K562 (cell line): Measurements from ENCODE around the gene DHX8. TPM values are rescaled to one million over a fixed set of nuclear protein-coding genes. Genes with fewer than 3 reads are reported as not detected.

Source experiments
- ETV1 ChIP-seq: fragments of 450-650 bp; conservative IDR thresholded peaks from 2 replicates; pipeline ENCODE4 v1.6.1; 2016; ENCODE audit warnings: missing genetic modification characterization, control low read depth, low read depth, missing compliant biosample characterization
- JUN ChIP-seq, 2 experiments: sonication (generic) in 1 of 2; formaldehyde crosslinking in 1 of 2; IDR thresholded peaks; 2 replicates each; pipeline versions ENCODE4 v1.6.1 to v1.8.0; 2012 to 2022; ENCODE audit warnings: borderline replicate concordance in 2 of 2, mild to moderate bottlenecking in 2 of 2, improper control_type of control experiment in 1 of 2, low read depth in 1 of 2, low read length in 1 of 2, missing genetic modification reagents in 1 of 2
- NELFE ChIP-seq: IDR thresholded peaks from 2 replicates; pipeline ENCODE4 v1.6.1; 2011; ENCODE audit warnings: mild to moderate bottlenecking; ENCODE audit not compliant: insufficient read depth, insufficient read length
- NR2C1 ChIP-seq, 2 experiments: fragments of 450-650 bp; IDR thresholded peaks; 2 replicates each; pipeline ENCODE4 v1.6.1; 2017; ENCODE audit warnings: mild to moderate bottlenecking in 2 of 2, antibody characterized with exemption in 1 of 2, inconsistent platforms in 1 of 2, missing compliant biosample characterization in 1 of 2, missing genetic modification characterization in 1 of 2
- NR3C1 ChIP-seq: sonication (generic); formaldehyde crosslinking; IDR thresholded peaks from 2 replicates; pipeline ENCODE4 v1.8.1; 2022; ENCODE audit warnings: missing genetic modification reagents
- PHF8 ChIP-seq: fragments of 200-600 bp; sonication (generic); IDR thresholded peaks from 2 replicates; pipeline ENCODE4 v1.6.1; 2012; ENCODE audit warnings: mixed run types, mild to moderate bottlenecking, inconsistent platforms, low read length, moderate library complexity, borderline replicate concordance
- POU5F1 ChIP-seq: fragments of 150-350 bp; IDR thresholded peaks from 2 replicates; pipeline ENCODE4 v1.6.1; 2014; ENCODE audit warnings: borderline replicate concordance, low read length, low read depth, mild to moderate bottlenecking; ENCODE audit not compliant: partially characterized antibody
- SUPT5H ChIP-seq: fragments of 450-650 bp; IDR thresholded peaks from 2 replicates; pipeline ENCODE4 v1.6.1; 2016
- TARDBP ChIP-seq: fragments of 450-650 bp; IDR thresholded peaks from 2 replicates; pipeline ENCODE4 v1.6.1; 2016
- TCF7 ChIP-seq: sonication (generic); IDR thresholded peaks from 2 replicates; pipeline ENCODE4 v1.6.1; 2016; ENCODE audit warnings: antibody characterized with exemption, borderline replicate concordance
- TCF7L2 ChIP-seq: fragments of 150-350 bp; IDR thresholded peaks from 2 replicates; pipeline ENCODE4 v1.6.1; 2016; ENCODE audit warnings: low read depth, mild to moderate bottlenecking, low read length, moderate library complexity
- ZNF445 ChIP-seq: fragments of 250-450 bp; sonication (Bioruptor Pico); IDR thresholded peaks from 2 replicates; pipeline ENCODE4 v1.4.0; 2020; ENCODE audit warnings: low read depth, mild to moderate bottlenecking, moderate library complexity
- ZNF561 ChIP-seq: fragments of 450-650 bp; formaldehyde crosslinking; conservative IDR thresholded peaks from 2 replicates; pipeline ENCODE4 v1.4.0; 2020; ENCODE audit warnings: mild to moderate bottlenecking, moderate library complexity
- ZNF830 ChIP-seq: fragments of 250-450 bp; sonication (Bioruptor Pico); IDR thresholded peaks from 2 replicates; pipeline ENCODE4 v1.5.0; 2021; ENCODE audit warnings: mild to moderate bottlenecking
- polyA plus RNA-seq, 8 experiments: library from polyadenylated mRNA; depleted of rRNA in 4 of 8; stranded (reverse) in 5 of 8; unstranded in 3 of 8; fragments of >200 nt; fragmentation: Nextera tagmentation in 2 of 8; fragmentation: Illumina TruSeq in 1 of 8; extraction: Ambion mirVana in 2 of 8; extraction: Trizol in 1 of 8; gene quantifications; 2 replicates each; pipeline versions ENCODE4 v1.2.1 to v1.2.3, GENCODE V29; 2011 to 2014; ENCODE audit warnings: inconsistent platforms in 1 of 8, missing spikeins in 1 of 8
- total RNA-seq, 7 experiments: library from RNA; depleted of rRNA in 6 of 7; stranded (reverse); fragments of >200 nt in 6 of 7; fragmentation: Illumina TruSeq in 2 of 7; extraction: Trizol in 2 of 7; gene quantifications; 2 replicates each; pipeline versions ENCODE4 v1.2.1 to v1.2.3, GENCODE V29; 2011 to 2021; ENCODE audit warnings: low replicate concordance in 1 of 7
- TF ChIP-seq, protein P1 (sequence below): fragments of 250-450 bp; sonication (Bioruptor Pico); IDR thresholded peaks from 2 replicates; pipeline ENCODE4 v1.8.0; 2022; ENCODE audit warnings: moderate library complexity, mild to moderate bottlenecking, inconsistent platforms
- TF ChIP-seq, protein P2 (sequence below): sonication (generic); formaldehyde crosslinking; IDR thresholded peaks from 2 replicates; pipeline ENCODE4 v1.8.0; 2022; ENCODE audit warnings: missing genetic modification reagents, mild to moderate bottlenecking, moderate library complexity, borderline replicate concordance
- TF ChIP-seq, protein P3 (sequence below): conservative IDR thresholded peaks from 2 replicates; pipeline ENCODE4 v1.6.1; 2011; ENCODE audit warnings: low read depth, mild to moderate bottlenecking, low read length; ENCODE audit not compliant: control insufficient read depth
- TF ChIP-seq, protein P4 (sequence below): fragments of 200-800 bp; sonication (Bioruptor generic); IDR thresholded peaks from 2 replicates; pipeline ENCODE4 v1.6.1; 2017; ENCODE audit warnings: missing genetic modification characterization, missing compliant biosample characterization
- TF ChIP-seq, protein P5 (sequence below): IDR thresholded peaks from 3 replicates; pipeline ENCODE4 v1.6.1; 2011; ENCODE audit warnings: borderline replicate concordance, mild to moderate bottlenecking, moderate library complexity; ENCODE audit not compliant: insufficient read length; ENCODE audit errors: extremely low read depth

Gene DHX8
- total and polyA plus RNA-seq, 9 of the 15 experiments (the other 6 are each of a cell fraction or from before 2014, with no cell fraction given): 16.7 to 42.5 (median 25.6) TPM

DNA sequence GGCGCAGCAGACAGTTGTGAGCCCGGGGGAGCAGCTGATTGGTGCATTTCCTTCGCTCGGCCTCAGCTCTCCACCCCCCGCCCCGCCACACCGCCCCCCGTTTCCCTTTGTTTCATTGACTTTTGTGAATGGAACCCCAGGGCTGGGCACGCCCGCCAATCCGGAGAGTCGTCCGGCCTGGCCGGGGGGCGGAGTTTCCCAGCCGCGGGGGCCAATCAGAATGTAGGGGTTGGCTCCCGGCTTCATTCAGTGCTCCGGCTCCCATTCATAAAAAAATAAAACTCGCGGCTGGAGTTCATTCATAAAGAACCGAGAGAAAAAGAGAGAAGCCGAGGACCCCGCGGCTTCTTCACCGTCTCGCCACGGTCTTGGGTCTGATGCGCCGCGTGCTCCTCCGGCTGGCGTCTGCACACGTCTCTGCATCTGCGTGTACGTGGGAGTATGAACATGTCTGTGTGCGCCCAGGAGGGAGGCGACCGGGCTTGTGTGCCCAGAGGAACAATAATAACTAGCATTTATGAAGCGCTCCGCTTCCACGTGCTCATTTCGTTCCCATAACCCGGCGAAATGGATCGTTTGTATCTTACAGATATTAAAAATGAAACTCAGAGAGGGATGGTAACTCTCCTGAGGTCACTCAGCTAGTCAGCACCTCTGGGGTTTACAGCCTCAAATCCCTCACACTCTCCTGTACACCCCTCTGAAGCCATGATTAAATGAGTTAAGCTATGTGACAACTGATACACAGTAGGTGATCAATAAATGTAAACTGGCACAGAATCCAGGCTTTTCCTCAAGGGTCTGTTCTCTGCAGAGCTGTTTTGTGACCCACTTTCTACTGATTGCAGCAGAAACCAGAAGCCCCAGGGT is 62.8 kb downstream of the DHX8 start, which contains the start of gene ETV4 (continued):
- TF ChIP-seq ETV1: no peak
- no peak for TF ChIP-seq NR2C1 (IDR thresholded peaks at IDR 0.05)
- TF ChIP-seq NR2C1 (tag; IDR thresholded peaks at IDR 0.05): no peak
- TF ChIP-seq, protein P1, sequence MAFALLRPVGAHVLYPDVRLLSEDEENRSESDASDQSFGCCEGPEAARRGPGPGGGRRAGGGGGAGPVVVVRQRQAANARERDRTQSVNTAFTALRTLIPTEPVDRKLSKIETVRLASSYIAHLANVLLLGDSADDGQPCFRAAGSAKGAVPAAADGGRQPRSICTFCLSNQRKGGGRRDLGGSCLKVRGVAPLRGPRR (CRISPR knock-in tag): no peak
- no peak for TF ChIP-seq NR3C1 (CRISPR knock-in tag)
- TF ChIP-seq TCF7L2: no peak
- TF ChIP-seq SUPT5H: peak; percentile 27; the same call in 1 of the 2 replicates
- TF ChIP-seq, protein P2, sequence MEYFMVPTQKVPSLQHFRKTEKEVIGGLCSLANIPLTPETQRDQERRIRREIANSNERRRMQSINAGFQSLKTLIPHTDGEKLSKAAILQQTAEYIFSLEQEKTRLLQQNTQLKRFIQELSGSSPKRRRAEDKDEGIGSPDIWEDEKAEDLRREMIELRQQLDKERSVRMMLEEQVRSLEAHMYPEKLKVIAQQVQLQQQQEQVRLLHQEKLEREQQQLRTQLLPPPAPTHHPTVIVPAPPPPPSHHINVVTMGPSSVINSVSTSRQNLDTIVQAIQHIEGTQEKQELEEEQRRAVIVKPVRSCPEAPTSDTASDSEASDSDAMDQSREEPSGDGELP: peak; percentile 49
- no peak for TF ChIP-seq NELFE
- TF ChIP-seq, protein P3, sequence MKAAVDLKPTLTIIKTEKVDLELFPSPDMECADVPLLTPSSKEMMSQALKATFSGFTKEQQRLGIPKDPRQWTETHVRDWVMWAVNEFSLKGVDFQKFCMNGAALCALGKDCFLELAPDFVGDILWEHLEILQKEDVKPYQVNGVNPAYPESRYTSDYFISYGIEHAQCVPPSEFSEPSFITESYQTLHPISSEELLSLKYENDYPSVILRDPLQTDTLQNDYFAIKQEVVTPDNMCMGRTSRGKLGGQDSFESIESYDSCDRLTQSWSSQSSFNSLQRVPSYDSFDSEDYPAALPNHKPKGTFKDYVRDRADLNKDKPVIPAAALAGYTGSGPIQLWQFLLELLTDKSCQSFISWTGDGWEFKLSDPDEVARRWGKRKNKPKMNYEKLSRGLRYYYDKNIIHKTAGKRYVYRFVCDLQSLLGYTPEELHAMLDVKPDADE: 0 out of 2 replicates have a peak, but pooled peaks have one; percentile 36
- no peak for TF ChIP-seq TCF7
- TF ChIP-seq ZNF445 (CRISPR knock-in tag): no peak
- TF ChIP-seq, protein P4, sequence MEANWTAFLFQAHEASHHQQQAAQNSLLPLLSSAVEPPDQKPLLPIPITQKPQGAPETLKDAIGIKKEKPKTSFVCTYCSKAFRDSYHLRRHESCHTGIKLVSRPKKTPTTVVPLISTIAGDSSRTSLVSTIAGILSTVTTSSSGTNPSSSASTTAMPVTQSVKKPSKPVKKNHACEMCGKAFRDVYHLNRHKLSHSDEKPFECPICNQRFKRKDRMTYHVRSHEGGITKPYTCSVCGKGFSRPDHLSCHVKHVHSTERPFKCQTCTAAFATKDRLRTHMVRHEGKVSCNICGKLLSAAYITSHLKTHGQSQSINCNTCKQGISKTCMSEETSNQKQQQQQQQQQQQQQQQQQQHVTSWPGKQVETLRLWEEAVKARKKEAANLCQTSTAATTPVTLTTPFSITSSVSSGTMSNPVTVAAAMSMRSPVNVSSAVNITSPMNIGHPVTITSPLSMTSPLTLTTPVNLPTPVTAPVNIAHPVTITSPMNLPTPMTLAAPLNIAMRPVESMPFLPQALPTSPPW (CRISPR knock-in tag): peak; percentile 79; the same call in 1 of the 2 replicates
- TF ChIP-seq JUN (IDR thresholded peaks at IDR 0.05; ENCODE audit: borderline replicate concordance, low read depth, low read length): no peak
- no peak for TF ChIP-seq JUN (CRISPR knock-in tag; IDR thresholded peaks at IDR 0.05; ENCODE audit: borderline replicate concordance)
- no peak for TF ChIP-seq POU5F1
- TF ChIP-seq TARDBP: no peak
- TF ChIP-seq PHF8: peak; percentile 32; the same call in 1 of the 2 replicates
- no peak for TF ChIP-seq ZNF830
- TF ChIP-seq, protein P5, sequence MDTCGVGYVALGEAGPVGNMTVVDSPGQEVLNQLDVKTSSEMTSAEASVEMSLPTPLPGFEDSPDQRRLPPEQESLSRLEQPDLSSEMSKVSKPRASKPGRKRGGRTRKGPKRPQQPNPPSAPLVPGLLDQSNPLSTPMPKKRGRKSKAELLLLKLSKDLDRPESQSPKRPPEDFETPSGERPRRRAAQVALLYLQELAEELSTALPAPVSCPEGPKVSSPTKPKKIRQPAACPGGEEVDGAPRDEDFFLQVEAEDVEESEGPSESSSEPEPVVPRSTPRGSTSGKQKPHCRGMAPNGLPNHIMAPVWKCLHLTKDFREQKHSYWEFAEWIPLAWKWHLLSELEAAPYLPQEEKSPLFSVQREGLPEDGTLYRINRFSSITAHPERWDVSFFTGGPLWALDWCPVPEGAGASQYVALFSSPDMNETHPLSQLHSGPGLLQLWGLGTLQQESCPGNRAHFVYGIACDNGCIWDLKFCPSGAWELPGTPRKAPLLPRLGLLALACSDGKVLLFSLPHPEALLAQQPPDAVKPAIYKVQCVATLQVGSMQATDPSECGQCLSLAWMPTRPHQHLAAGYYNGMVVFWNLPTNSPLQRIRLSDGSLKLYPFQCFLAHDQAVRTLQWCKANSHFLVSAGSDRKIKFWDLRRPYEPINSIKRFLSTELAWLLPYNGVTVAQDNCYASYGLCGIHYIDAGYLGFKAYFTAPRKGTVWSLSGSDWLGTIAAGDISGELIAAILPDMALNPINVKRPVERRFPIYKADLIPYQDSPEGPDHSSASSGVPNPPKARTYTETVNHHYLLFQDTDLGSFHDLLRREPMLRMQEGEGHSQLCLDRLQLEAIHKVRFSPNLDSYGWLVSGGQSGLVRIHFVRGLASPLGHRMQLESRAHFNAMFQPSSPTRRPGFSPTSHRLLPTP: no peak
- no peak for TF ChIP-seq ZNF561 (CRISPR knock-in tag)
